Prostate gland (tissue), 2 donors: Measurements from ENCODE around the gene PRKAG2. TPM values are rescaled to one million over a fixed set of nuclear protein-coding genes. Genes with fewer than 3 reads are reported as not detected.

Experiments
- DNase-seq: peaks from one replicate; pipeline ENCODE4 v3.0.0-alpha.2; 2019; ENCODE audit warnings: low spot score
- H3K27ac ChIP-seq, 2 donors: fragments of 200-600 bp; sonication (generic); 2 replicates each; pipeline ENCODE4 v1.5.1; 2017 to 2019
- H3K27me3 ChIP-seq: fragments of 200-600 bp; sonication (generic); replicated peaks from 2 replicates; pipeline ENCODE4 v1.5.1; 2019; ENCODE audit not compliant: insufficient read depth
- H3K36me3 ChIP-seq, 2 donors: fragments of 200-600 bp; sonication (generic); 1 replicate in 1 of 2; 2 replicates in 1 of 2; pipeline versions ENCODE4 v1.5.1 to v1.8.1; 2017 to 2019
- H3K4me1 ChIP-seq: fragments of 200-600 bp; sonication (generic); replicated peaks from 2 replicates; pipeline ENCODE4 v1.5.1; 2019
- H3K4me3 ChIP-seq, 2 donors: fragments of 200-600 bp; sonication (generic); 2 replicates each; pipeline ENCODE4 v1.5.1; 2017 to 2019
- H3K9me3 ChIP-seq: fragments of 200-600 bp; sonication (generic); 2 replicates; pipeline ENCODE4 v1.5.1; 2017
- POLR2A ChIP-seq: fragments of 450-650 bp; IDR thresholded peaks from one replicate; pipeline ENCODE4 v1.6.1; 2016; ENCODE audit warnings: antibody characterized with exemption, mild to moderate bottlenecking
- POLR2AphosphoS5 ChIP-seq: sonication (generic); formaldehyde crosslinking; IDR thresholded peaks from one replicate; pipeline ENCODE4 v1.6.1; 2017; ENCODE audit warnings: antibody characterized with exemption
- WGBS: methylation state at CpG from one replicate; pipeline ENCODE4 v1.1.5; 2018; 5-methylcytosine and 5-hydroxymethylcytosine counted together
- intact Hi-C: fragments of 100-400 bp; cut with DNase I; formaldehyde crosslinking; loops from one replicate; pipeline ENCODE4 v1.14.2; 2022
- total RNA-seq, 2 donors: library from RNA; depleted of rRNA; stranded (reverse); fragments of >200 nt; gene quantifications; one replicate each; pipeline ENCODE4 v1.1.0, GENCODE V29; 2016
- TF ChIP-seq, protein P1 (sequence below), 4 experiments: fragments of 200-600 bp in 2 of 4; fragments of 450-650 bp in 2 of 4; sonication (generic) in 2 of 4; IDR thresholded peaks; 1 replicate in 3 of 4; 2 replicates in 1 of 4; pipeline ENCODE4 v1.5.1; 2016 to 2019; ENCODE audit warnings: antibody characterized with exemption in 4 of 4, mild to moderate bottlenecking in 2 of 4, moderate library complexity in 2 of 4

PRKAG2 gene
- total RNA-seq, 2 donors from 2014 or later, result 31.6 to 38.1 TPM

DNA sequence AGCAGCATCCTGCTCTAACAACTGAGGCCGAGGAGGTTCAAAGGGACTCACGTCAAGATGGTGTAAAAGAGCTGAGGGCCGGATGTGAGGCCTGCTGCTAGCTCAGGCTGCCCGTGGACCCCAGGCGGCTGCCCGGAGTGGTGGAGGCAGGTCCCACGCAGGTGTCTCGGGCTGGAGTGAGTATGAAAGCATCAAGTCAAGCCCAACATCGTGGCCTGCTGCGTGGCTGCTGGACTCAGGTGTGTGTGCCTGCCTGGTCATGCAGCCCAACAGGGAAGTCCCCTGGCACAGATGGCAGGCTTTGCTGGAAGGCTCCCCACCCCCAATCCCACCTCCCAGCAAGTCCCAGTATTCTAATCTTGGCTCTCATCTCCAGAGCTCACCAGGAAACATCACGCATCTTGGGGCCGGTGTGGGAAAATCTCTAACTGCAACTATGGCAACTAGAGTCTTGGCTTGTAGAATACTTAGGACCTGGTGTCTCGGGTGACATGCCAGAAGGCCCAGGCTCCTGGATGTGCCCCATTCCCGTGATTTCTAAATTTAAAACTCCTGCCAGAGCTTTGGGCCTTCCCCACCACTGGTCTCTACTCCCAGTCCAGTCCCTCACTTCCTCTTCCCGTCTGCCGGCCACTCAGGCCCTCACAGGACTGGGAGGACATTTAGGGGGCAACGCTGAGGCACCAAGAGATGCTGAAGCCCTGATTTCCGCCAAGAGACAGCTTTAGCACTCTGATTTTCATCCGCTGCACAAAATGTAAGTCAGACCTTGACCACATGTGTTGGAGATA lies 85.9 kb downstream of the PRKAG2 start:
- Histone ChIP-seq H3K9me3 (no peaks in the 10 kb centered on the region), H3K27me3 (no peaks in the 10 kb centered on the region), H3K36me3 (no peaks in the 10 kb centered on the region), H3K27ac (no peak overlapping the region), H3K4me3 (no peak overlapping the region), H3K4me1 (no peaks in the 10 kb centered on the region)
- TF ChIP-seq POLR2A (no peak), POLR2AphosphoS5 (no peak)
- TF ChIP-seq, protein P1, sequence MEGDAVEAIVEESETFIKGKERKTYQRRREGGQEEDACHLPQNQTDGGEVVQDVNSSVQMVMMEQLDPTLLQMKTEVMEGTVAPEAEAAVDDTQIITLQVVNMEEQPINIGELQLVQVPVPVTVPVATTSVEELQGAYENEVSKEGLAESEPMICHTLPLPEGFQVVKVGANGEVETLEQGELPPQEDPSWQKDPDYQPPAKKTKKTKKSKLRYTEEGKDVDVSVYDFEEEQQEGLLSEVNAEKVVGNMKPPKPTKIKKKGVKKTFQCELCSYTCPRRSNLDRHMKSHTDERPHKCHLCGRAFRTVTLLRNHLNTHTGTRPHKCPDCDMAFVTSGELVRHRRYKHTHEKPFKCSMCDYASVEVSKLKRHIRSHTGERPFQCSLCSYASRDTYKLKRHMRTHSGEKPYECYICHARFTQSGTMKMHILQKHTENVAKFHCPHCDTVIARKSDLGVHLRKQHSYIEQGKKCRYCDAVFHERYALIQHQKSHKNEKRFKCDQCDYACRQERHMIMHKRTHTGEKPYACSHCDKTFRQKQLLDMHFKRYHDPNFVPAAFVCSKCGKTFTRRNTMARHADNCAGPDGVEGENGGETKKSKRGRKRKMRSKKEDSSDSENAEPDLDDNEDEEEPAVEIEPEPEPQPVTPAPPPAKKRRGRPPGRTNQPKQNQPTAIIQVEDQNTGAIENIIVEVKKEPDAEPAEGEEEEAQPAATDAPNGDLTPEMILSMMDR (IDR thresholded peaks at IDR 0.05), result no peak
- DNase-seq, result no peak
- intact Hi-C loops, result no loop called here
- WGBS, result 84% methylated on average over 19 of the region's 19 CpGs

DNA sequence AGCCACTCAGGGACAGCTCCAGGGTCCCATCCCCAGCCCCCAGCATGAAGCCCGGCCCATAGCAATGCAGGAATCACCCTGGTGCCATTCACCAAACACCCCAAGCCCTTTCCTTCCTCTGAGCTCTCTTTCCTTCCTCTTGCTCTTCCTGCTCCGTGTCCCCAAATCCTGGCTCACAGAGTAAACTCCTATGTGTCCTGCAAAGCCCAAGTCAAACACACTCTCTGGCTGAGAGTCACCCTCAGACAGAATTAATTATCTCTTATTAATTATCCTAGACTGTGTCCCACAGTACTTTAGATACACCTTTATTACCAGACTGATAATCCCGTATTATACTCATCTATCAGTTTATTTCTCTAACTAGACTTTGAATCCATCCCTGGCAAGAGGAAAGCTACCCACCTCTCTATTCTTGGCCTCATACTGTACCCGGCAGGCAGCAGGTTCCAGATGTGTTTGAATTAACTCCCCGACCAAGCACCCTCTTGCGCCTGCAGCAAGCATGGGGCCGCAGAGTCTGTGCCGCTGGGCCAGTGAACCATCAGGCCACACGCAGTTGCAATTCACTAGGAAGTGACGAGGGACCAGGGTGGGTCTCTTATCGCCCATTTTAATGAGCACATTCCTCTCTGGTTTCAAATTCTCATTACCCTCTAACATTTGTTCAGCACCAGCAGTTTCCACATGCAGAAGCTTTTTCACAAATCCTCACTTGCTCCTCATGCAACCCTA lies 86.7 kb downstream of the PRKAG2 start:
- DNase-seq, result no peak

GRCh38 chr7:151789380-151789947 lies 87.5 kb downstream of the PRKAG2 start:
- H3K4me3 ChIP-seq, result no peak overlapping the region
- no peaks in the 10 kb centered on the region for H3K9me3 ChIP-seq
- intact Hi-C loops, result loop anchor here (10.0 kb wide), 1 partner anchor 235 kb away; the partner anchor contains the start of gene GALNT11
- H3K4me1 ChIP-seq, result no peaks in the 10 kb centered on the region
- no peaks in the 10 kb centered on the region for H3K27me3 ChIP-seq
- 94% methylated on average over 9 of the region's 11 CpGs for WGBS
- TF ChIP-seq POLR2A (no peak), POLR2AphosphoS5 (no peak)
- TF ChIP-seq, protein P1 (IDR thresholded peaks at IDR 0.05), result no peak
- no peak for DNase-seq
- no peaks in the 10 kb centered on the region for H3K36me3 ChIP-seq
- H3K27ac ChIP-seq, result no peak overlapping the region

More for the DNA sequence above, 86.7 kb downstream of the PRKAG2 start:
- Histone ChIP-seq H3K4me1 (no peaks in the 10 kb centered on the region), H3K4me3 (no peak overlapping the region), H3K27me3 (no peaks in the 10 kb centered on the region), H3K27ac (no peak overlapping the region), H3K9me3 (no peaks in the 10 kb centered on the region), H3K36me3 (no peaks in the 10 kb centered on the region)
- intact Hi-C loops, result no loop called here
- WGBS, result 94% methylated on average over 11 of the region's 11 CpGs
- no peak for TF ChIP-seq POLR2AphosphoS5
- TF ChIP-seq, protein P1 (IDR thresholded peaks at IDR 0.05), result no peak

- no peak overlapping the region for H3K4me3 ChIP-seq
Observed at GRCh38 chr7:151787348-151787747, 89.6 kb downstream of the PRKAG2 start.

More at GRCh38 chr7:151787348-151787747, 89.6 kb downstream of the PRKAG2 start:
- DNase-seq, result no peak
- Histone ChIP-seq H3K4me1 (no peaks in the 10 kb centered on the region), H3K36me3 (no peaks in the 10 kb centered on the region), H3K9me3 (no peaks in the 10 kb centered on the region), H3K27me3 (no peaks in the 10 kb centered on the region), H3K27ac (no peak overlapping the region)
- TF ChIP-seq, protein P1 (IDR thresholded peaks at IDR 0.05), result no peak
- no peak for TF ChIP-seq POLR2AphosphoS5
- no peak for TF ChIP-seq POLR2A
- WGBS, result 93% methylated on average over 3 of the region's 3 CpGs
- intact Hi-C loops, result loop anchor here (10.0 kb wide), 1 partner anchor 237 kb away; the partner anchor contains the start of gene GALNT11
